Glutamatergic neuron (in vitro differentiated cells): ENCODE results near the gene STH. TPM values are rescaled to one million over a fixed set of nuclear protein-coding genes. Genes with fewer than 3 reads are reported as not detected.

ENCODE experiments used
- DNase-seq: peaks from one replicate; pipeline ENCODE4 v3.0.0; 2022
- H3K27ac Mint-ChIP-seq: one replicate; pipeline ENCODE4 v1.8.0; 2020; ENCODE audit warnings: mild to moderate bottlenecking, mixed read lengths, inconsistent platforms; ENCODE audit not compliant: unreplicated experiment
- H3K27me3 Mint-ChIP-seq: one replicate; pipeline ENCODE4 v1.8.0; 2020; ENCODE audit warnings: mild to moderate bottlenecking, moderate library complexity, mixed read lengths, inconsistent platforms; ENCODE audit not compliant: unreplicated experiment
- H3K36me3 Mint-ChIP-seq: one replicate; pipeline ENCODE4 v1.8.0; 2020; ENCODE audit warnings: mild to moderate bottlenecking, mixed read lengths, inconsistent platforms; ENCODE audit not compliant: unreplicated experiment
- H3K4me1 Mint-ChIP-seq: one replicate; pipeline ENCODE4 v1.8.0; 2020; ENCODE audit warnings: mild to moderate bottlenecking, low read depth, mixed read lengths, inconsistent platforms; ENCODE audit not compliant: unreplicated experiment
- H3K4me3 Mint-ChIP-seq: one replicate; pipeline ENCODE4 v1.8.0; 2020; ENCODE audit warnings: mild to moderate bottlenecking, mixed read lengths, inconsistent platforms; ENCODE audit not compliant: unreplicated experiment
- H3K9me3 Mint-ChIP-seq: one replicate; pipeline ENCODE4 v1.8.0; 2020; ENCODE audit warnings: mild to moderate bottlenecking, moderate library complexity, mixed read lengths, inconsistent platforms; ENCODE audit not compliant: unreplicated experiment
- total RNA-seq: library from RNA; stranded (reverse); fragmentation: NEBNext Ultra II Directional; extraction: Animal tissue kit (Norgen Biotek cat#: 25700); gene quantifications from one replicate; pipeline ENCODE4 v1.2.1, GENCODE V29; 2021; ENCODE audit not compliant: unreplicated experiment
- TF ChIP-seq, protein P1 (sequence below): fragments of 200-600 bp; sonication (generic); IDR thresholded peaks from one replicate; pipeline ENCODE4 v1.5.0; 2021; ENCODE audit not compliant: partially characterized antibody, unreplicated experiment

Gene STH
- total RNA-seq, 1 donor from 2014 or later: 4.1 TPM

DNA sequence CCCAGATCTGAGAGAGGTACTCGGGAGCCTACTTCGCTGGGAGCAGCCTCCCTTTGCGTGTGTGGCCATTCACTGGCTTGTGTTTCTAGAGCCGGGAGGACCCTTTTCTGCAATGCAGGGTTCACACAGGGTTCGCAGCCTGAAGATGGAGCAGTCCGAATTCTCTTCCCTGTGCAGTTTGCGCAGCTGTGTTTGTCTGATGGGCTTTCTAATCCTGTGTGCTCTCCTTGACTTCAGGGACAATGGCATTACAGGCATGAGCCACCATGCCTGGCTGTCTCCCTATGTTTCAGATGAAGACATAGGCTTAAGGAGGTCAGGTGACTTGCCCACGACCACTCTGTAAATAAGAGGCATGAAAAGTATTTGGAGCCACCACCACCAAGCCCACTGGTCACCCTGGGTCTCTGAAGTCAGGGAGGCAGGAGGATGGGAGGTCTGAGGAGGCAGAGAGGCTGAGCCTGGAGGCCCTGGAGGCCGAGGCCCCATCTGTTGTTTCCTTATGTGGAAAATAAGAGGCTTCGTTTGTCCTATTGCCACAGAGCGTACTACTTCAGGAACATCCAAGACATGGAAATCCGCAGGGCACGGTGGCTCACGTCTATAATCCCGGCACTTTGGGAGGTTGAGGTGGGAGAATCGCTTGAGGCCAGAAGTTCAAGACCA, 5.0 kb upstream of the STH start:
- Mint-ChIP-seq H3K36me3 (peaks cover 10% of the 10 kb centered on the region), H3K9me3 (no peaks in the 10 kb centered on the region), H3K4me3 (no peak overlapping the region), H3K4me1 (no peaks in the 10 kb centered on the region), H3K27ac (no peak overlapping the region), H3K27me3 (peaks cover 2% of the 10 kb centered on the region)
- no peak for DNase-seq
- TF ChIP-seq, protein P1, sequence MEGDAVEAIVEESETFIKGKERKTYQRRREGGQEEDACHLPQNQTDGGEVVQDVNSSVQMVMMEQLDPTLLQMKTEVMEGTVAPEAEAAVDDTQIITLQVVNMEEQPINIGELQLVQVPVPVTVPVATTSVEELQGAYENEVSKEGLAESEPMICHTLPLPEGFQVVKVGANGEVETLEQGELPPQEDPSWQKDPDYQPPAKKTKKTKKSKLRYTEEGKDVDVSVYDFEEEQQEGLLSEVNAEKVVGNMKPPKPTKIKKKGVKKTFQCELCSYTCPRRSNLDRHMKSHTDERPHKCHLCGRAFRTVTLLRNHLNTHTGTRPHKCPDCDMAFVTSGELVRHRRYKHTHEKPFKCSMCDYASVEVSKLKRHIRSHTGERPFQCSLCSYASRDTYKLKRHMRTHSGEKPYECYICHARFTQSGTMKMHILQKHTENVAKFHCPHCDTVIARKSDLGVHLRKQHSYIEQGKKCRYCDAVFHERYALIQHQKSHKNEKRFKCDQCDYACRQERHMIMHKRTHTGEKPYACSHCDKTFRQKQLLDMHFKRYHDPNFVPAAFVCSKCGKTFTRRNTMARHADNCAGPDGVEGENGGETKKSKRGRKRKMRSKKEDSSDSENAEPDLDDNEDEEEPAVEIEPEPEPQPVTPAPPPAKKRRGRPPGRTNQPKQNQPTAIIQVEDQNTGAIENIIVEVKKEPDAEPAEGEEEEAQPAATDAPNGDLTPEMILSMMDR: no peak

DNA sequence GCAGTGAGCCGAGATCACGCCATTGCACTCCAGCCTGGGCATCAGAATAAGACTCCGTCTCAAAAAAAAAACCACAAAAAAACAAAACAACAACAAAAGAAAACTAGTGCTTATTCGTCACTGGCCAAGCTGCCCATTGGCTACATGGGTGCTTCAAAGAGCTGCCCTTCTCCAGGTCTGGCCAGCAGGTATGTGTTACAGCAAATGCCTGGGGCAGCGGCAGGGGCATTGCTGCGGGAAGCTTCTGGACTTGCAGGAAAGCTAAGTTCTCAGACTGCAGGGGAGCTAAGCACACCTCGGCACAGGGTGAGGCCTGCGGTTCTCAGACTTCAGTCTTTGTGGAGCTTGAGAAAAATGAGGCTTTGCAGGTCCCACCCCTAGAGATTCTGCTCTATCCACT, 4.1 kb upstream of the STH start:
- H3K27ac Mint-ChIP-seq: no peak overlapping the region
- peaks cover 5% of the 10 kb centered on the region for H3K36me3 Mint-ChIP-seq
- H3K4me1 Mint-ChIP-seq: no peaks in the 10 kb centered on the region
- TF ChIP-seq, protein P1: no peak
- peaks cover 2% of the 10 kb centered on the region for H3K27me3 Mint-ChIP-seq
- peaks cover 2% of the 10 kb centered on the region for H3K9me3 Mint-ChIP-seq
- H3K4me3 Mint-ChIP-seq: no peak overlapping the region
- DNase-seq: no peak

DNA sequence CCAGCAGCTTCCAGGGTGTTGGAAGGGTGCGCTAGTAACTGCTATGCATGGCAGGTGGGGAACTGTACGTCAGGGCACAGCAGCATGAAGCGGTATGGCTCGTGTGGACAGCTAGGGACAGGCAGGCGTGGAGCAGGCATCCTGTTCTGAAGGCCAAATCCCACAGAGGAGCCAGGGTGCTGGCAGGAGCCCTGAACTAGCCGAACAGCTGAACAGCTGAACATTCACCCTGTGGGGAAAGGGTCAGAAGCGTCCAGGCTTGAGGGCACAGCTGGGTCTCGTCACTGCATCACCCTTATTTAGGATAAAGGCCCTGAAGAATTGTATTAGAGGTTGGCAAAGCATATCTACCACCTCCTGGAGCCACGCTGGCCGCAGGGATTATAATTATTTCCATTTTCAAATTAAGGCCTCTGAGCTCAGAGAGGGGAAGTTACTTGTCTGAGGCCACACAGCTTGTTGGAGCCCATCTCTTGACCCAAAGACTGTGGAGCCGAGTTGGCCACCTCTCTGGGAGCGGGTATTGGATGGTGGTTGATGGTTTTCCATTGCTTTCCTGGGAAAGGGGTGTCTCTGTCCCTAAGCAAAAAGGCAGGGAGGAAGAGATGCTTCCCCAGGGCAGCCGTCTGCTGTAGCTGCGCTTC, 3.3 kb upstream of the STH start:
- no peak overlapping the region for H3K4me3 Mint-ChIP-seq
- peak overlapping the region; percentile 20 for H3K27ac Mint-ChIP-seq
- peaks cover 5% of the 10 kb centered on the region for H3K9me3 Mint-ChIP-seq
- no peaks in the 10 kb centered on the region for H3K4me1 Mint-ChIP-seq
- H3K27me3 Mint-ChIP-seq: peaks cover 5% of the 10 kb centered on the region
- H3K36me3 Mint-ChIP-seq: peaks cover 5% of the 10 kb centered on the region
- TF ChIP-seq, protein P1: no peak
- DNase-seq: no peak

DNA sequence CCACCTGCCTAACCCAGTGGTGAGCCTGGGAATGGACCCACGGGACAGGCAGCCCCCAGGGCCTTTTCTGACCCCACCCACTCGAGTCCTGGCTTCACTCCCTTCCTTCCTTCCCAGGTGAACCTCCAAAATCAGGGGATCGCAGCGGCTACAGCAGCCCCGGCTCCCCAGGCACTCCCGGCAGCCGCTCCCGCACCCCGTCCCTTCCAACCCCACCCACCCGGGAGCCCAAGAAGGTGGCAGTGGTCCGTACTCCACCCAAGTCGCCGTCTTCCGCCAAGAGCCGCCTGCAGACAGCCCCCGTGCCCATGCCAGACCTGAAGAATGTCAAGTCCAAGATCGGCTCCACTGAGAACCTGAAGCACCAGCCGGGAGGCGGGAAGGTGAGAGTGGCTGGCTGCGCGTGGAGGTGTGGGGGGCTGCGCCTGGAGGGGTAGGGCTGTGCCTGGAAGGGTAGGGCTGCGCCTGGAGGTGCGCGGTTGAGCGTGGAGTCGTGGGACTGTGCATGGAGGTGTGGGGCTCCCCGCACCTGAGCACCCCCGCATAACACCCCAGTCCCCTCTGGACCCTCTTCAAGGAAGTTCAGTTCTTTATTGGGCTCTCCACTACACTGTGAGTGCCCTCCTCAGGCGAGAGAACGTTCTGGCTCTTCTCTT, 2.6 kb upstream of the STH start:
- Mint-ChIP-seq H3K9me3 (peaks cover 5% of the 10 kb centered on the region), H3K27me3 (peaks cover 5% of the 10 kb centered on the region), H3K36me3 (peaks cover 5% of the 10 kb centered on the region), H3K4me1 (no peaks in the 10 kb centered on the region), H3K4me3 (no peak overlapping the region), H3K27ac (no peak overlapping the region)
- TF ChIP-seq, protein P1: no peak
- no peak for DNase-seq

DNA sequence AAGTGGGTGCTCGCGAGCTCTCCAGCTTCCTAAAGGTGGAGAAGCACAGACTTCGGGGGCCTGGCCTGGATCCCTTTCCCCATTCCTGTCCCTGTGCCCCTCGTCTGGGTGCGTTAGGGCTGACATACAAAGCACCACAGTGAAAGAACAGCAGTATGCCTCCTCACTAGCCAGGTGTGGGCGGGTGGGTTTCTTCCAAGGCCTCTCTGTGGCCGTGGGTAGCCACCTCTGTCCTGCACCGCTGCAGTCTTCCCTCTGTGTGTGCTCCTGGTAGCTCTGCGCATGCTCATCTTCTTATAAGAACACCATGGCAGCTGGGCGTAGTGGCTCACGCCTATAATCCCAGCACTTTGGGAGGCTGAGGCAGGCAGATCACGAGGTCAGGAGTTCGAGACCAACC, 1.9 kb upstream of the STH start:
- peaks cover 9% of the 10 kb centered on the region for H3K27me3 Mint-ChIP-seq
- TF ChIP-seq, protein P1: no peak
- H3K4me3 Mint-ChIP-seq: no peak overlapping the region
- H3K36me3 Mint-ChIP-seq: peaks cover 5% of the 10 kb centered on the region
- peaks cover 7% of the 10 kb centered on the region for H3K9me3 Mint-ChIP-seq
- no peak for DNase-seq
- H3K4me1 Mint-ChIP-seq: no peaks in the 10 kb centered on the region
- H3K27ac Mint-ChIP-seq: no peak overlapping the region
